ENCODE measurements around the gene RAB9A. TPM values are rescaled to one million over a fixed set of nuclear protein-coding genes. Genes with fewer than 3 reads are reported as not detected.
A peak's percentile ranks its signal among the peaks of the same experiment; 100 is the strongest.

Gene RAB9A
- total RNA-seq, 1 experiment from 2014 or later = 25.8 TPM

DNA sequence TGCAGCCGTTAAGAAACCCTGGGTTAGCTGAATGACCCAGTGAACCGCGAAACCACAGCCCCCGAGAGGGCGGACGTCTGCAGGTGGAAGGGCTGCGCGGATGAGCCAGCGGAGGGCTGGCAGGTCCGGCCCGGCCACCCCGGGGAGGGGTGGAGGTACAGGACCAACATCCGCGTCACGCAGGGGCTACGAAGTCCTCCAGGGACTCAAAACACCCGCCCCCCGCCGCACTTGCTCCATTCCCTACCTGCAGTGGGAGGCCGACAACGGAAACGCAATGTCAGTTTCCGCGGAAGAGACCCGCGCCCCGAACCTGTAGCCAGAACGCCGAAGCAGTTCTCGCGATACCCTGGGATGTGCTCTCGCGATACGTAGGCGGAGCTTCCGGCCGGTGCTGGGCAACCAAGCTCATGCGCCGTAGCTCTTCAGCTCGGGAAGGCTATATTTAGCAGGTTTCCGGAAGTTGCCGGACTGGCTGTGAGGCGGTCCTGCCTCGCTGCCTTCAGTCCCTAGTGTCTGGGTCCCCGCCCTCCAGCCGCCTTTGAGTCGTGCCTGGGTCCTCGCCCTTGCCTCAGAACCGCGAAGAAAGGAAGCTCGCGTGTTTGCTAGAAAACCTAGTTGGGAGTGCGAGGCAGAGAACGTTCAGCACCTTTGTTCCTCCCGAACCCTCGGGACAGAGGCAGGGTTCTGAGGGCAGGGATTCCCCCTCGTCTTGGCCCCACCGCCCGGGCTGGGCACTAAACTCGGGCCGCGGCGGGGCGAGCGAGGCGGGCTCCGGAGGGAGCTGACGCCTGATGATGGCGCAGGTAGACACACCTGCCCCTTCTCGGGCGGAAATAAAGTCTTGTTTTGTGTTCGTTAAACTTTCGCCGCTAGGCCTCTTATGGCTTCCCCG, 45.6 kb downstream of the RAB9A start, which contains the start of the genes OFD1 and TRAPPC2:
Gene OFD1, plus strand, starts transcription at position 471 of the 895 bp plus-strand sequence. Its CDS starts 324 bp downstream, at position 795.
Gene TRAPPC2, minus strand, starts transcription at position 343 of the 895 bp plus-strand sequence. CDS start 14,657 bp downstream, outside the sequence.
- TF ChIP-seq, protein P1, sequence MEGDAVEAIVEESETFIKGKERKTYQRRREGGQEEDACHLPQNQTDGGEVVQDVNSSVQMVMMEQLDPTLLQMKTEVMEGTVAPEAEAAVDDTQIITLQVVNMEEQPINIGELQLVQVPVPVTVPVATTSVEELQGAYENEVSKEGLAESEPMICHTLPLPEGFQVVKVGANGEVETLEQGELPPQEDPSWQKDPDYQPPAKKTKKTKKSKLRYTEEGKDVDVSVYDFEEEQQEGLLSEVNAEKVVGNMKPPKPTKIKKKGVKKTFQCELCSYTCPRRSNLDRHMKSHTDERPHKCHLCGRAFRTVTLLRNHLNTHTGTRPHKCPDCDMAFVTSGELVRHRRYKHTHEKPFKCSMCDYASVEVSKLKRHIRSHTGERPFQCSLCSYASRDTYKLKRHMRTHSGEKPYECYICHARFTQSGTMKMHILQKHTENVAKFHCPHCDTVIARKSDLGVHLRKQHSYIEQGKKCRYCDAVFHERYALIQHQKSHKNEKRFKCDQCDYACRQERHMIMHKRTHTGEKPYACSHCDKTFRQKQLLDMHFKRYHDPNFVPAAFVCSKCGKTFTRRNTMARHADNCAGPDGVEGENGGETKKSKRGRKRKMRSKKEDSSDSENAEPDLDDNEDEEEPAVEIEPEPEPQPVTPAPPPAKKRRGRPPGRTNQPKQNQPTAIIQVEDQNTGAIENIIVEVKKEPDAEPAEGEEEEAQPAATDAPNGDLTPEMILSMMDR (conservative IDR thresholded peaks at IDR 0.05; ENCODE audit: low read depth, low read length) = no peak
- TF ChIP-seq EZH2 (IDR thresholded peaks at IDR 0.05; ENCODE audit: borderline replicate concordance, low read depth, low read length, poor library complexity, severe bottlenecking) = no peak
- Histone ChIP-seq H3K4me3 (ENCODE audit: low read depth, low read length, poor library complexity, severe bottlenecking) (peak within 1 kb of the TSS; percentile 73), H3K27me3 (replicated peaks; ENCODE audit: insufficient read depth, low read depth, low read length, poor library complexity) (no peaks in the 10 kb centered on the region), H3K36me3 (ENCODE audit: insufficient read depth, low read length, poor library complexity, severe bottlenecking) (peaks cover 7% of the 10 kb centered on the region), H3K4me1 (ENCODE audit: insufficient read depth, low read length, poor library complexity, severe bottlenecking) (no peaks in the 10 kb centered on the region), H3K27ac (ENCODE audit: low read depth, low read length, poor library complexity, severe bottlenecking) (peak within 1 kb of the TSS; percentile 82), H3K9me3 (ENCODE audit: low read depth, low read length, poor library complexity, severe bottlenecking) (no peaks in the 10 kb centered on the region)
- no TSS peak for BruUV-seq (replicated peaks)
- CTCF ChIA-PET = interaction anchor here (0.6 kb wide), 1 partner anchor 83 kb away, joined by 4 read pairs; no protein-coding TSS in a partner anchor
- peak; percentile 96 for DNase-seq (ENCODE audit: low spot score)
- intact Hi-C loops (cut with micrococcal nuclease; ENCODE audit: unreplicated experiment) = loop anchor here (5.0 kb wide), 1 partner anchor 82 kb away; the partner anchor contains the start of gene TCEANC
- POLR2A ChIA-PET (ENCODE audit: low non-redundant PET) = no interaction called here

DNA sequence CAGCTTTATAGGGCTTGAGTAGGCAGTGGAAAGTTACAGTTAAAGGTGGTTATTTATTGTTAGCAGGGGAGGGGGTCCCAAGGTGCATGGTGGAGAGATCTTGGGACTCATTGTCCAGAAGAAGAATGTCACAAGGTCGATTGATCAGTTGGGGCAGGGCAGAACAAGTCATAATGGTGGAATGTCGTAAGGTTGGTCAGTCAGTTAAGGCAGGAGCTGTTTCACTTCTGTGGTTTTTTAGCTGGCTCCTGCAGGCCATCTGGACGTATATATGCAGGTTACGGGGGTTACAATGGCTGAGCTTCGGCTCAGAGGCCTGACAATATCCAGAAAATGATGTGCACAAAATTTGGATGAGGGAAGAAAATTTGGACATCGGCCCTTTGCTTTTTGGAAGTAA, 52.8 kb downstream of the RAB9A start:
- H3K9me3 ChIP-seq (ENCODE audit: low read depth, low read length, poor library complexity, severe bottlenecking) = no peaks in the 10 kb centered on the region
- BruUV-seq (replicated peaks) = no TSS peak
- CTCF ChIA-PET = no interaction called here

DNA sequence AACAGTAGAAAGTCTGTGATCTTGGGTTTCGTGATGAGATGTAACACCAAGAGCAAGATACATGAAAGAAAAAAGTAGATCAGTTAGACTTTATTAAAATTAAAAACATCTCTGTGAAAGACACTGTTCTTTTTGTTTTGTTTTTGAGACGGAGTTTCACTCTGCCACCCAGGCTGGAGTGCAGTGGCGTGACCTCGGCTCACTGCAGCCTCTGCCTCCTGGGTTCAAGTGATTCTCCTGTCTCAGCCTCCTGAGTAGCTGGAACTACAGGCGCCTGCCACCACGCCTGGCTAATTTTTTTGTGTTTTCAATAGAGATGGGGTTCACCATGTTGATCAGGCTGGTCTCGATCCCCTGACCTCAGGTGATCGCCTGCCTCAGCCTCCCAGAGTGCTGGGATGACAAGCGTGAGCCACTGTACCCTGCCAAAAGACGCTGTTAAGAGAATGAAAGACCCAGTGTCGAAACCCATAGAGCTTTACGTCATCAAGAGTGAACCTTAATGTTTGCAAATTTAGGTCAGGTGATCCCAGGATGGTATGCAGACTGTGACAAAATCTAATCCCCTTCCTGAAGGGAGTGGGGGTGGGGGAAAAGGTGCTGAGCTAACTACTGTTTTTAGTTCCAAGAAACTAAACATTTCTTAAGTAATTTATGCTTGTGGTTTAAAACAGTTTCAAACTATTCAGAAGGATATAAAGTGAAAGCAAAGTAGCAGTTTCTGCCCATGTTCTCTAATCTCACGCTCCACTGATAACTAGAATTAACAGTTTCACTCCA, 53.7 kb downstream of the RAB9A start:
- TF ChIP-seq, protein P1 (conservative IDR thresholded peaks at IDR 0.05; ENCODE audit: low read depth, low read length) = no peak
- no peak for TF ChIP-seq EZH2 (IDR thresholded peaks at IDR 0.05; ENCODE audit: borderline replicate concordance, low read depth, low read length, poor library complexity, severe bottlenecking)
- Histone ChIP-seq H3K4me1 (ENCODE audit: insufficient read depth, low read length, poor library complexity, severe bottlenecking) (no peaks in the 10 kb centered on the region), H3K9me3 (ENCODE audit: low read depth, low read length, poor library complexity, severe bottlenecking) (no peaks in the 10 kb centered on the region), H3K4me3 (ENCODE audit: low read depth, low read length, poor library complexity, severe bottlenecking) (no peak overlapping the region), H3K27ac (ENCODE audit: low read depth, low read length, poor library complexity, severe bottlenecking) (no peak overlapping the region), H3K27me3 (replicated peaks; ENCODE audit: insufficient read depth, low read depth, low read length, poor library complexity) (no peaks in the 10 kb centered on the region), H3K36me3 (ENCODE audit: insufficient read depth, low read length, poor library complexity, severe bottlenecking) (peaks cover 7% of the 10 kb centered on the region)
- no TSS peak for BruUV-seq (replicated peaks)
- ChIA-PET CTCF (no interaction called here), POLR2A (ENCODE audit: low non-redundant PET) (no interaction called here)
- intact Hi-C loops (cut with micrococcal nuclease; ENCODE audit: unreplicated experiment) = no loop called here
- DNase-seq (ENCODE audit: low spot score) = no peak

More for the DNA sequence above, 52.8 kb downstream of the RAB9A start:
- Histone ChIP-seq H3K27me3 (replicated peaks; ENCODE audit: insufficient read depth, low read depth, low read length, poor library complexity) (no peaks in the 10 kb centered on the region), H3K4me3 (ENCODE audit: low read depth, low read length, poor library complexity, severe bottlenecking) (no peak overlapping the region), H3K36me3 (ENCODE audit: insufficient read depth, low read length, poor library complexity, severe bottlenecking) (peaks cover 7% of the 10 kb centered on the region), H3K27ac (ENCODE audit: low read depth, low read length, poor library complexity, severe bottlenecking) (no peak overlapping the region), H3K4me1 (ENCODE audit: insufficient read depth, low read length, poor library complexity, severe bottlenecking) (no peaks in the 10 kb centered on the region)
- DNase-seq (ENCODE audit: low spot score) = no peak
- TF ChIP-seq, protein P1 (conservative IDR thresholded peaks at IDR 0.05; ENCODE audit: low read depth, low read length) = no peak
- TF ChIP-seq EZH2 (IDR thresholded peaks at IDR 0.05; ENCODE audit: borderline replicate concordance, low read depth, low read length, poor library complexity, severe bottlenecking) = no peak
- intact Hi-C loops (cut with micrococcal nuclease; ENCODE audit: unreplicated experiment) = no loop called here
- POLR2A ChIA-PET (ENCODE audit: low non-redundant PET) = no interaction called here
